Upper lobe of left lung (tissue), 6 donors: ENCODE data around the gene POLR1B. TPM values are rescaled to one million over a fixed set of nuclear protein-coding genes. Genes with fewer than 3 reads are reported as not detected.

Source experiments
- ATAC-seq, 2 donors: fragments of 200-7000 bp; cut with Tn5 transposase; one replicate each; pipeline ENCODE4 v1.9.1; 2022; ENCODE audit warnings: mild to moderate bottlenecking in 2 of 2, moderate library complexity in 2 of 2; ENCODE audit not compliant: low FRiP score in 2 of 2
- DNase-seq, 2 donors: peaks; one replicate each; pipeline ENCODE4 v3.0.0-alpha.2; 2019 to 2020
- H3K27ac ChIP-seq, 4 donors: fragments of 200-600 bp; sonication (generic); one replicate each; pipeline ENCODE4 v1.5.1; 2016 to 2019
- H3K27me3 ChIP-seq, 4 donors: fragments of 200-600 bp; sonication (generic); one replicate each; pipeline ENCODE4 v1.5.1; 2017 to 2019
- H3K36me3 ChIP-seq, 4 donors: fragments of 200-600 bp; sonication (generic); one replicate each; pipeline ENCODE4 v1.5.1; 2016 to 2019
- H3K4me1 ChIP-seq, 4 donors: fragments of 200-600 bp; sonication (generic); one replicate each; pipeline ENCODE4 v1.5.1; 2018 to 2019
- H3K4me3 ChIP-seq, 4 donors: fragments of 200-600 bp; sonication (generic); one replicate each; pipeline ENCODE4 v1.5.1; 2017 to 2019; ENCODE audit warnings: mild to moderate bottlenecking in 2 of 4, moderate library complexity in 1 of 4
- H3K9me3 ChIP-seq, 4 donors: fragments of 200-600 bp; sonication (generic); one replicate each; pipeline ENCODE4 v1.5.1; 2018 to 2019
- CTCF ChIP-seq, 6 experiments: fragments of 450-650 bp in 4 of 6; fragments of 200-600 bp in 2 of 6; sonication (generic) in 2 of 6; IDR thresholded peaks; one replicate each; pipeline ENCODE4 v1.5.1; 2016 to 2019; ENCODE audit warnings: antibody characterized with exemption in 6 of 6
- EP300 ChIP-seq, 4 donors: sonication (generic); formaldehyde crosslinking; IDR thresholded peaks; one replicate each; pipeline ENCODE4 v1.5.1; 2017; ENCODE audit warnings: antibody characterized with exemption in 4 of 4, control low read depth in 2 of 4
- POLR2A ChIP-seq, 4 donors: fragments of 450-650 bp; IDR thresholded peaks; one replicate each; pipeline ENCODE4 v1.5.1; 2016 to 2017; ENCODE audit warnings: antibody characterized with exemption in 4 of 4, mild to moderate bottlenecking in 2 of 4
- POLR2AphosphoS5 ChIP-seq, 2 donors: sonication (generic); formaldehyde crosslinking; IDR thresholded peaks; one replicate each; pipeline ENCODE4 v1.5.1; 2017; ENCODE audit warnings: antibody characterized with exemption in 2 of 2
- WGBS, 2 donors: methylation state at CpG; one replicate each; pipeline ENCODE4 v1.1.5; 2017 to 2018; 5-methylcytosine and 5-hydroxymethylcytosine counted together
- total RNA-seq, 6 donors: library from RNA; depleted of rRNA in 4 of 6; stranded (reverse); fragments of >200 nt in 4 of 6; gene quantifications; one replicate each; pipeline versions ENCODE4 v1.1.0 to v1.2.1, GENCODE V29; 2016 to 2021
- donor health status: DM: no; HTN: no; CAD: no; lungs with moderate emphysema.
- donor health status: DM: no; HTN: yes; CAD: no; lungs with severe emphysema.

Gene POLR1B
- total RNA-seq, 6 donors from 2014 or later = 6.7 to 22.5 (median 14.6) TPM

DNA sequence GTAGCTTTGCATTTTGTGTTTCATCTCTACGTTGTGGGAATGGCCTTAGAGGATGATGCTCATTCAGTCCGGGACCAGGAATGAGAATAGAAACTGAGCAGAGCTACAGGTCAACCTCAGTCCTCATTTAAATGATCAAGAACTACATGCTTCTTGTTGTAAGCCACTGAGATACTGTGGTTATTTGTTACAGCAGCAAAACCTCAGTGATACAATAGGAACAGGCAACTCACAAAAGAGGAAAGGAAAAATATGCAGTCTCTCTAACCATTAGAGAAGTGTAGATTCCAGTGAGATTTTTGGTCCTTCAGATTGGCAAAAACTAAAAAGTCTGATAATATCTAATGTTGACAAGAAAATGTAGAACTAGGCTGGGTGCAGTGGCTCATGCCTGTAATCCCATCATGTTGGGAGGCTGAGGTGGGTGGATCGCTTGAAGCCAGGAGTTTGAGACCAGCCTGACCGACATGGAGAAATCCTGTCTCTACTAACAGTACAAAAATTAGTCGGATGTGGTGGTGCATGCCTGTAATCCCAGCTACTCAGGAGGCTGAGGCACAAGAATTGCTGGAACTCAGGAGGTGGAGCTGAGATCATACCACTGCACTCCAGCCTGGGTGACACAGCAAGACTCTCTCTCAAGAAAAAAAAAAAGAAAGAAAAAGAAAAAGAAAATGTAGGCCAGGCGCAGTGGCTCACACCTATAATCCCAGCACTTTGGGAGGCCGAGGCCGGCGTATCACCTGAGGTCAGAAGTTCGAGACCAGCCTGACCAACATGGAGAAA lies 55.5 kb downstream of the POLR1B start:
- Histone ChIP-seq H3K4me1 (peaks cover 9 to 11% (median 10%) of the 10 kb centered on the region in 4 donors), H3K36me3 (no peaks in the 10 kb centered on the region), H3K27me3 (no peaks in the 10 kb centered on the region), H3K4me3 (no peak overlapping the region), H3K9me3 (no peaks in the 10 kb centered on the region), H3K27ac (no peak overlapping the region)
- TF ChIP-seq EP300 (IDR thresholded peaks at IDR 0.05) (no peak), POLR2AphosphoS5 (IDR thresholded peaks at IDR 0.05) (no peak), POLR2A (IDR thresholded peaks at IDR 0.05) (no peak), CTCF (IDR thresholded peaks at IDR 0.05) (no peak)
- 91 to 95% methylated on average over 10 of the region's 10 CpGs for WGBS, 2 donors
- no peak for DNase-seq
- no peak for ATAC-seq

- Histone ChIP-seq H3K9me3 (no peaks in the 10 kb centered on the region), H3K4me3 (no peak overlapping the region), H3K27ac (no peak overlapping the region), H3K4me1 (peaks cover 9 to 11% (median 10%) of the 10 kb centered on the region in 4 donors), H3K36me3 (no peaks in the 10 kb centered on the region), H3K27me3 (no peaks in the 10 kb centered on the region)
- TF ChIP-seq POLR2AphosphoS5 (IDR thresholded peaks at IDR 0.05) (no peak), CTCF (IDR thresholded peaks at IDR 0.05) (no peak)
- no peak for DNase-seq
- no peak for ATAC-seq
- WGBS, 2 donors = 77 to 82% methylated on average over 3 of the region's 3 CpGs
Observed at GRCh38 chr2:112600634-112601033, 58.4 kb downstream of the POLR1B start.

DNA sequence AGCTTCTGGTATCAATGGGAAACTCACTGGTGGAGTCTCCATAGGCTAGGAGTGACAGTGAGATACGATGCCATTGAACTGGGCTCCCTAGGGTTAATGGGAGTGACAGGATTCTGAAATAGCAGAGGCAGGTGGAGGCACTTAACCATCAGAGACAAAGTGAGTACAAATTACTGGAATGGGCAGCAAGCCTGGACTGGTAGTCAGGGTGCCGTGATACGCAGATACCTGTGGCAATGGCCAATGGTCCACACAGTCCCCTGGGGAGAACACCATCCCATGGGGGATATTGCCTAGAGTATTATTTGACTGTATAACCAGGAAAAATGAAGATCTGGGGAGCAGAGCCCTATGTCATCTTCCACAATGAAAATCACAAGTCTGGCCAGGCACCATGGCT lies 59.5 kb downstream of the POLR1B start:
- TF ChIP-seq EP300 (IDR thresholded peaks at IDR 0.05) (no peak), POLR2A (IDR thresholded peaks at IDR 0.05) (no peak), CTCF (IDR thresholded peaks at IDR 0.05) (no peak), POLR2AphosphoS5 (IDR thresholded peaks at IDR 0.05) (no peak)
- Histone ChIP-seq H3K27me3 (no peaks in the 10 kb centered on the region), H3K9me3 (no peaks in the 10 kb centered on the region), H3K4me3 (no peak overlapping the region), H3K27ac (no peak overlapping the region), H3K4me1 (peaks cover 9 to 11% (median 10%) of the 10 kb centered on the region in 4 donors), H3K36me3 (no peaks in the 10 kb centered on the region)
- WGBS, 2 donors = 92% methylated on average over 3 of the region's 3 CpGs
- ATAC-seq (no peak), DNase-seq (no peak)

DNA sequence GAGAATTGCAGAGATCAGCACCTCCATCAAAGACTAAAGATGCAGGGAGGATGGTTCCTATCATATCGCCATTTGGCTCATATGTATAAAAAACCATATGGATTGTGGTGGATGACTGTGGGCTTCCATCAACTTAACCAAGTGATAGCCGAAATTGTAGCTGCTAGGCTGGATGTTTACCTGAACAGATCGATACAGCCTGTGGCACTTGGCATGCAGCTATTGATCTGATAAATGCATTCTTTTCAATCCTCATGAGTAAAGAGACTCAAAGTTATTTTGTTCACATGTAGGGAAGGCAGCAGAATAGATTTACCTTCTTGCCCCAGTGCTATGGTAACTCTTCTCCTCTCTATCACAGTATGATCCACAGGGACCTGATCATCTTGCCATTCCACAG lies 60.7 kb downstream of the POLR1B start:
- H3K36me3 ChIP-seq = no peaks in the 10 kb centered on the region
- no peak for TF ChIP-seq POLR2A (IDR thresholded peaks at IDR 0.05)
- TF ChIP-seq CTCF (IDR thresholded peaks at IDR 0.05) = no peak
- no peak for TF ChIP-seq EP300 (IDR thresholded peaks at IDR 0.05)
- no peak for TF ChIP-seq POLR2AphosphoS5 (IDR thresholded peaks at IDR 0.05)
- peaks cover 9 to 11% (median 10%) of the 10 kb centered on the region in 4 donors for H3K4me1 ChIP-seq
- no peaks in the 10 kb centered on the region for H3K27me3 ChIP-seq
- DNase-seq (no peak), ATAC-seq (no peak)
- H3K4me3 ChIP-seq = no peak overlapping the region
- no peak overlapping the region for H3K27ac ChIP-seq
- WGBS, 2 donors = 93 to 96% methylated on average over 3 of the region's 3 CpGs
- no peaks in the 10 kb centered on the region for H3K9me3 ChIP-seq

GRCh38 chr2:112603731-112604130 lies 61.5 kb downstream of the POLR1B start:
- H3K27ac ChIP-seq = no peak overlapping the region
- H3K9me3 ChIP-seq = no peaks in the 10 kb centered on the region
- no peaks in the 10 kb centered on the region for H3K27me3 ChIP-seq
- WGBS, 2 donors = 77 to 80% methylated on average over 2 of the region's 2 CpGs
- ATAC-seq (no peak), DNase-seq (no peak)
- TF ChIP-seq EP300 (IDR thresholded peaks at IDR 0.05) = no peak
- no peak for TF ChIP-seq CTCF (IDR thresholded peaks at IDR 0.05)
- no peak for TF ChIP-seq POLR2AphosphoS5 (IDR thresholded peaks at IDR 0.05)
- no peak for TF ChIP-seq POLR2A (IDR thresholded peaks at IDR 0.05)
- peaks cover 9 to 11% (median 10%) of the 10 kb centered on the region in 4 donors for H3K4me1 ChIP-seq
- no peak overlapping the region for H3K4me3 ChIP-seq
- H3K36me3 ChIP-seq = no peaks in the 10 kb centered on the region
